HEK293T (cell line): ENCODE results near the gene NPC1.

ENCODE experiments used
- BHLHE40 ChIP-seq: fragments of 450-650 bp; IDR thresholded peaks from 2 replicates; pipeline ENCODE4 v1.6.1; 2016; ENCODE audit warnings: mild to moderate bottlenecking, moderate library complexity, borderline replicate concordance
- FOXK2 ChIP-seq: fragments of 450-650 bp; IDR thresholded peaks from 2 replicates; pipeline ENCODE4 v1.6.1; 2016; ENCODE audit warnings: mild to moderate bottlenecking
- FOXM1 ChIP-seq: fragments of 450-650 bp; IDR thresholded peaks from 2 replicates; pipeline ENCODE4 v1.6.1; 2017; ENCODE audit warnings: mild to moderate bottlenecking, borderline replicate concordance
- HDGF ChIP-seq: fragments of 450-650 bp; IDR thresholded peaks from 2 replicates; pipeline ENCODE4 v1.6.1; 2017; ENCODE audit warnings: antibody characterized with exemption, borderline replicate concordance

- TF ChIP-seq FOXK2 (no peak), FOXM1 (no peak), HDGF (no peak), BHLHE40 (no peak)
Observed at GRCh38 chr18:23556145-23556780, 30.0 kb downstream of the NPC1 start.
